ENCODE results near the gene PGBD5.

PGBD5 gene

DNA sequence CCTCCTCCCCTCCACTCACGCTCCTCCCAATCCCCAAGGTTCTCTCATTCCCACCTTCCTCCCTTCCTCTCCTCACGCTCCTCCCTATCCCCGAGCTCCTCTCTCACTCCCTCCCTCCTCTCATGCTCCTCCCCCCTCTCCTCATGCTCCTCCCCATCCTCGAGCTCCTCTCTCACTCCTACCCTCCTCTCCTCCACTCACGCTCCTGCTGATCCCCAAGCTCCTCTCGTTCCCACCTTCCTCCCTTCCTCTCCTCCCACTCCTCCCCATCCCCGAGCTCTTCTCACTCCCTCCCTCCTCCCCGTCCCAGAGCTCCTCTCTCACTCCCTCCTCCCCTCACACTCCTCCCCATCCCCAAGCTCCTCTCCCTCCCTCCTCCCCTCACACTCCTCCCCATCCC lies 31.4 kb downstream of the PGBD5 start:
- DNase-seq (ENCODE audit: low spot score): no peak

DNA sequence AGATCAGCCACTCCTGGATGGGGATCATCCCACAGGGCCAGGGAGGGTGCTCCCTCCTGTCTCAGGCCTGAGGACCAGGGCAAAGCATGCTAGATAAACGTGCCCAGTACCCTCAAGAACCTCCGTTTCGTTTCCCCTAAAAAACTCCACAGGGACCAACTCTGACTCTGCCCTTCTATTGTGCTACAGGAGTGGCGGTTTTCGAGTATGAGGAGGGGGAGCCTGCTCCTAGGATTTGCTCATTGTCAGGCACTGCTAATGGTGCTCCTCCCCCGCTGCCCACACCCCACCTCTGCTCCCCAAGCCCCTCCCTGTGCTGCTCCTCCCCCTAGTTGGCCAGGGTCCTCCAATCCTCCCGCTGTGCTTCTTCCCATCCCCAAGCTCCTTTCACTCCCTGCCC lies 32.0 kb downstream of the PGBD5 start:
- no peak for DNase-seq (ENCODE audit: low spot score)

GRCh38 chr1:230393722-230394121 lies 32.4 kb downstream of the PGBD5 start:
- no peak for DNase-seq (ENCODE audit: low spot score)

GRCh38 chr1:230392920-230393521 lies 33.1 kb downstream of the PGBD5 start:
- no peak for DNase-seq (ENCODE audit: low spot score)

GRCh38 chr1:230392536-230392909 lies 33.6 kb downstream of the PGBD5 start:
- DNase-seq (ENCODE audit: low spot score): no peak

- DNase-seq (ENCODE audit: low spot score): no peak
Measured at GRCh38 chr1:230391776-230392535, 34.2 kb downstream of the PGBD5 start.

DNA sequence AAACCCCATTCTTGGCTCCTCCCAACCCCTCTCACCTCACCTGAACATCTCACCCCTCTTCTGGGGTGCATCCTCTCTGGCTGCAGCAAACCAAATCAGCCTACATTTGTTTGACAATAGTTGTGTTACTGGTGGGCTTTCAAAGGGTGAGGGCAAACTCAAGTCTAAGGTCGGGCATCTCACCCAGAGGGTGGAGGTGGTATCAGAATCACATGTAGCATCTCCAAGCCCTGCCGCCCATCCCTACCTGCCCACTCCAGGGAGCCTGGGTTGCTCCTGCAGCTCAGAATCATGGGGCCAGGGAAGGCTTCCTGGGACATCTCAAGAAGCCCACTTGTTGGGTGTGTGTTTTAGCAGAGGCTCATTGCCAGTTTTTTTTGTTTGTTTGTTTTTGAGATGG lies 35.8 kb downstream of the PGBD5 start:
- DNase-seq (ENCODE audit: low spot score): no peak

- DNase-seq (ENCODE audit: low spot score): no peak
Measured at GRCh38 chr1:230387876-230388275, 38.3 kb downstream of the PGBD5 start.

DNA sequence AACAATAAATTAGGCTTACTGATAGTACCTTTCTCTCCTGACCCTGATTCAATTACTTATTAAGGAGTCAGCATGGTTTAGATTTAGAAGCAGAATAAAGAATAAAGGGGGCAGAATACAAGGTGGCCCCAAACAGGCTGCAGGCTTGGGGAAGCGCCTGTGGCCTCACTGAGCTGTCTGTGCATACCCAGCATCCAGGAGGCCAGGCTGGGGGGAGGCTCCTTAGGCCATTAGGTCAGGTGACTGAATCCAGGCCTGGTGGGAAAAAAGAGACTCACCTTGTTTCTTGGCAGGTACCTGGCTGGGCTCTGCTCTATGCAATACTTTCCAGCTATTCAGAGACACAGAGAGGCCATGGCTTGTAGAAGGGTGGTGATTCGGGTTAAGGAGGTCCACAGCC lies 38.8 kb downstream of the PGBD5 start:
- no peak for DNase-seq (ENCODE audit: low spot score)

DNA sequence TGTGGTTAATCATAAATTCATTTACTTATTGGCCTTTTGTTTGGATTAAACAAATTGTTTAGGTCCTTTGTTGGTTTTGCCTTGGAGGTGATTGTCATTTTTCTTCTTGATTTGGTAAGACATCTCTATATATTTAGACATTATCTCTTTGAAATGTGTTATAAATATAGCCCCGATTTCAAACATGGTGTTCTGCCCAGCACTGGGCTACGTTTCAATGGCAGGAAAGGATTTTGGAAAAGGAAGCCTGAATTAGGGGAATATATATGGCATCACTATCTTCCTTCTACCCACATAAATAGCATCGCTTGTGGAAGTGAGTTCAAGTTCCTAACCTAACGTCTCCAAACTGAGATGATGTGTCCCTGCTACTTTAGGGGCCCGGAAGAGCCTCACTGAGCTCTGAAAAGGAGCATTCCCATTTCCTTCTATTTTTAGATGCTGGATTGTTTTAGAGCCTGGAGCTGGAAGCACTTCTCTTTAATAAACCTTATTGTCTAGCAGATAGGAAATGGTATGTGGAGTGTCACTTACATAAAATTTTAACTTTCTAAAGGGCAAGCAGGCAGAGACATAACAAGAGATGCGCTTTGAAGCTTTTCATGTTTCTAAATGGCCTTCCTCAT lies 39.4 kb downstream of the PGBD5 start:
- DNase-seq (ENCODE audit: low spot score): no peak

GRCh38 chr1:230385930-230386329 lies 40.2 kb downstream of the PGBD5 start:
- no peak for DNase-seq (ENCODE audit: low spot score)

GRCh38 chr1:230385158-230385450 lies 41.0 kb downstream of the PGBD5 start:
- no peak for DNase-seq (ENCODE audit: low spot score)

- no peak for DNase-seq (ENCODE audit: low spot score)
Measured at GRCh38 chr1:230384380-230385157, 41.6 kb downstream of the PGBD5 start.

- no peak for DNase-seq (ENCODE audit: low spot score)
Measured at GRCh38 chr1:230383425-230383824, 42.7 kb downstream of the PGBD5 start.

DNA sequence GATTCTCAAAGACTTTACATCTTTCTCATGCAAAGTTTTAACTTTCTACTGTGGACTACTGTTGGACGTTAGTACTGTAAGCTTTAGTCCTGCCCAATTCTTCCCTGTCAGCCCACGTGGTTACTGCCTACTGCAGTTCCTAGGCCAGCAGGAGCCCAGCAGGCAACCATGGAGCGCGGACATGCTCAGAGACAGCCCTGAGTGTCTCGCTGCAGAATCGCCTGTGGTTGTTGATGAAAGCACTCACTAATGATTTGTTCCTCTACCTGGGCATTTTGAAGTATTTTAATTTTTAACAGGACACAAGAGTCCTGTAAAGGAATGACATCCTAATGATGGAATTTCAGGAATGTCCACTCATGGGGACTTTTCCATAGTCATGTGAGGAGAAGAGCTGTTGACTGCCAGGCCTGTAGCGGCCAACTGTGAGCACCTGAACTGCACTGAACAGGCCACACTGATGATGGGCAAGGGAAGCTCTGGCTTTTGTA lies 44.1 kb downstream of the PGBD5 start:
- DNase-seq (ENCODE audit: low spot score): no peak

- no peak for DNase-seq (ENCODE audit: low spot score)
Measured at GRCh38 chr1:230381585-230381984, 44.5 kb downstream of the PGBD5 start.

DNA sequence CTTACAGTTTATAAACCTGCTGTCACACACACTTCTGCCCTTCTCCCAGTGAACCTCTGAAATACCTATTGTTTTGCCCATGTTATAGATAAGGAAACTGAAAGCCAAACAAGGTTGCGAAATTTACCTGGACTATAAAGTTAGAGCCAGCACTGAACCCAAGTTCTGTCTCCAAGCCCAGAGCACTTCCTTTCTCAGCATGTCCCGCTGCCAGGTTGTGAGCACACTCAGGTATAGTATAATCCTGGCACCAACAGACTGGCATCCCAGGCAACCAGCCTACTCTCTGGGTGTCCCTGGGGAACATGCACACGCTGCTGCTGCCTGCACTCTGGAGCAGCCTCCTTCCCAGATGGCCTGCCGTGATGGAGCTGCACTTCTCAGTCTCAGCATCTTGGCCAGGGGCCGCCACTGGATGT lies 45.1 kb downstream of the PGBD5 start:
- DNase-seq (ENCODE audit: low spot score): no peak

DNA sequence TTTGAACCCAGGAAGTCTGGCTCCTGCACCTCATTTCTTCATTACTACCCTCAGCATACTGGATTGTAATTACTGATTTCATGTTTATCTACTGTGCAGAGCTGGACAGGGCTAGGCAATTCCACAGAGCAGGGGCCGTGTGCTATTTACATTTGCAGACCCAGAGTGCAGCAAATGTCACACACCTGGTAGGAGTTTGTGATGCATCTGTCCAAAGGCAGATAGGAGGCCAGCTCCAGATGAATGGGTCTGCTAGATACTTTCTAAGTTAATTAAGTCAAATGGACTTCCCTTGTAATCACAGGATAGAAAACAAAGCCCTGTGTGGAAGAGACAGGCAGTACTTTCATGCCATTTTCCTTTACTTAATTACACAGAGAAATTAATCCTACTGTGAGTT lies 46.2 kb downstream of the PGBD5 start:
- no peak for DNase-seq (ENCODE audit: low spot score)

GRCh38 chr1:230379462-230379861 lies 46.7 kb downstream of the PGBD5 start:
- DNase-seq (ENCODE audit: low spot score): no peak

- DNase-seq (ENCODE audit: low spot score): no peak
Measured at GRCh38 chr1:230377851-230378250, 48.3 kb downstream of the PGBD5 start.

- no peak for DNase-seq (ENCODE audit: low spot score)
Measured at GRCh38 chr1:230377324-230377723, 48.8 kb downstream of the PGBD5 start.

GRCh38 chr1:230376296-230376695 lies 49.8 kb downstream of the PGBD5 start:
- DNase-seq (ENCODE audit: low spot score): no peak

GRCh38 chr1:230375780-230376179 lies 50.4 kb downstream of the PGBD5 start:
- DNase-seq (ENCODE audit: low spot score): no peak
